Caco-2 (cell line): ENCODE measurements around the gene BIRC7. TPM values are rescaled to one million over a fixed set of nuclear protein-coding genes. Genes with fewer than 3 reads are reported as not detected.

Experiments
- BruUV-seq: library from RNA; stranded (reverse); fragments of 400-500 nt; replicated peaks from 2 replicates; lab custom pipeline; 2021; lab: Mats Ljungman, UMichigan
- CTCF ChIA-PET: fragments of 300-600 bp; sonication (Branson Sonifier 250); formaldehyde crosslinking; loops from one replicate; lab custom pipeline; 2022; ENCODE audit warnings: antibody characterized with exemption; lab: Charles Lee
- POLR2A ChIA-PET: fragments of 300-600 bp; sonication (Branson Sonifier 250); formaldehyde crosslinking; loops from one replicate; lab custom pipeline; 2022; ENCODE audit warnings: antibody characterized with exemption; lab: Charles Lee
- DNase-seq, 2 experiments: peaks; one replicate each; pipeline versions ENCODE4 v3.0.0 to v3.0.0-alpha.2; 2020 to 2022
- H3K27me3 ChIP-seq: replicated peaks from 2 replicates; pipeline ENCODE4 v1.6.0; 2011; ENCODE audit warnings: low read length; ENCODE audit not compliant: control insufficient read depth, insufficient read depth
- H3K36me3 ChIP-seq: 2 replicates; pipeline ENCODE4 v1.5.1; 2011; ENCODE audit warnings: low read length; ENCODE audit not compliant: control insufficient read depth, insufficient read depth
- H3K4me1 ChIP-seq: fragments of 250-450 bp; sonication (Bioruptor Pico); 2 replicates; pipeline ENCODE4 v1.5.1; 2020; ENCODE audit warnings: mild to moderate bottlenecking
- H3K4me3 ChIP-seq: 2 replicates; pipeline ENCODE4 v1.5.1; 2011; ENCODE audit warnings: low read depth, mild to moderate bottlenecking, control low read depth, low read length
- H3K9me3 ChIP-seq: fragments of 250-450 bp; sonication (Bioruptor Pico); 2 replicates; pipeline ENCODE4 v1.5.1; 2020; ENCODE audit warnings: mild to moderate bottlenecking, moderate library complexity
- H3K27ac Mint-ChIP-seq: one replicate; pipeline ENCODE4 v1.8.0; 2022; ENCODE audit warnings: mixed read lengths; ENCODE audit not compliant: unreplicated experiment
- H3K27me3 Mint-ChIP-seq: one replicate; pipeline ENCODE4 v1.8.0; 2022; ENCODE audit warnings: mixed read lengths; ENCODE audit not compliant: insufficient read depth, unreplicated experiment
- H3K36me3 Mint-ChIP-seq: one replicate; pipeline ENCODE4 v1.8.0; 2022; ENCODE audit warnings: mild to moderate bottlenecking, mixed read lengths; ENCODE audit not compliant: insufficient read depth, unreplicated experiment
- H3K4me1 Mint-ChIP-seq: one replicate; pipeline ENCODE4 v1.8.0; 2022; ENCODE audit warnings: low read depth, mixed read lengths; ENCODE audit not compliant: unreplicated experiment
- H3K4me3 Mint-ChIP-seq: one replicate; pipeline ENCODE4 v1.8.0; 2022; ENCODE audit warnings: mild to moderate bottlenecking, moderate library complexity, mixed read lengths; ENCODE audit not compliant: unreplicated experiment
- H3K9me3 Mint-ChIP-seq: one replicate; pipeline ENCODE4 v1.8.0; 2022; ENCODE audit warnings: mixed read lengths; ENCODE audit not compliant: unreplicated experiment
- CTCF ChIP-seq, 2 experiments: fragments of 200-600 bp in 1 of 2; IDR thresholded peaks; 1 replicate in 1 of 2; 2 replicates in 1 of 2; pipeline versions ENCODE4 v1.5.1 to v1.8.0; 2011 to 2022; ENCODE audit warnings: antibody characterized with exemption in 1 of 2, control low read depth in 1 of 2, inconsistent platforms in 1 of 2, low read depth in 1 of 2, low read length in 1 of 2, mild to moderate bottlenecking in 1 of 2, moderate library complexity in 1 of 2; ENCODE audit not compliant: insufficient read depth in 1 of 2, severe bottlenecking in 1 of 2, unreplicated experiment in 1 of 2
- intact Hi-C: fragments of 100-400 bp; cut with micrococcal nuclease; formaldehyde crosslinking; loops from one replicate; pipeline ENCODE4 v1.10.0; 2022; ENCODE audit not compliant: unreplicated experiment
- total RNA-seq: library from RNA; stranded (reverse); gene quantifications from 2 replicates; pipeline ENCODE4 v1.2.3, GENCODE V29; 2022

BIRC7 gene
- total RNA-seq, 1 experiment from 2014 or later = 0.54 TPM

DNA sequence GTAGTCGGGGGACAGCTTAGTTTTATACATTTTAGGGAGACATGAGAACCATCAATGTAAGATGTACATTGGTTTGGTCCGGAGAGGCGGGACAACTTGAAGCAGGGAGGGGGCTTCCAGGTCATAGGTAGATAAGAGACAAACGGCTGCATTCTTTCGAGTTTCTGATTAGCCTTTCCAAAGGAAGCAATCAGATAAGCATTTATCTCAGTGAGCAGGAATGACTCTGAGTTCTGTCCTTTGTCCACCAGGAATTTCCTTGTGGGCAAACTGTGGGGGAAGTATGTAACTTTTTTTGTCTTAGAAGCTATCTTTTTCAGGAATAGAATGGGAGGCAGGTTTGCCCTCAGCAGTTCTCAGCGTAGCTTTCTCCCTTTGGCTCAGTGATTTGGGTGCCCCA is 21.2 kb upstream of the BIRC7 start:
- no peaks in the 10 kb centered on the region for H3K27me3 ChIP-seq
- BruUV-seq = no TSS peak
- no peak for TF ChIP-seq CTCF (IDR thresholded peaks at IDR 0.05; ENCODE audit: insufficient read depth in 1 of 2, low read depth in 1 of 2, low read length in 1 of 2, severe bottlenecking in 1 of 2, unreplicated experiment in 1 of 2)
- intact Hi-C loops = loop anchor here (2.0 kb wide), 1 partner anchor 32 kb away; no protein-coding TSS in a partner anchor
- POLR2A ChIA-PET = interaction anchor here (0.9 to 1.4 kb wide), 2 partner anchors 58 to 418 kb away, joined by 3 to 7 read pairs; partner anchors contain the start of genes ARFGAP1 and MRGBP
- Mint-ChIP-seq H3K9me3 (no peaks in the 10 kb centered on the region), H3K4me3 (peak overlapping the region; percentile 92), H3K4me1 (peaks cover 47% of the 10 kb centered on the region), H3K27ac (peak overlapping the region; percentile 84), H3K27me3 (no peaks in the 10 kb centered on the region), H3K36me3 (peaks cover 62% of the 10 kb centered on the region)
- no peaks in the 10 kb centered on the region for H3K9me3 ChIP-seq
- H3K4me1 ChIP-seq = peaks cover 40% of the 10 kb centered on the region
- DNase-seq = peak; percentile 68
- peak overlapping the region; percentile 94 for H3K4me3 ChIP-seq
- CTCF ChIA-PET = interaction anchor here (0.5 to 2.5 kb wide), 19 partner anchors 10 to 427 kb away, joined by 3 to 27 read pairs (median 4); partner anchors contain the start of genes ARFGAP1 and TCFL5
- H3K36me3 ChIP-seq = peaks cover 11% of the 10 kb centered on the region

GRCh38 chr20:63215101-63216040 is 20.3 kb upstream of the BIRC7 start:
- Histone ChIP-seq H3K36me3 (peaks cover 10% of the 10 kb centered on the region), H3K4me1 (peaks cover 40% of the 10 kb centered on the region), H3K9me3 (no peaks in the 10 kb centered on the region), H3K27me3 (no peaks in the 10 kb centered on the region), H3K4me3 (peak overlapping the region; percentile 94)
- peaks cover 3% of the 10 kb centered on the region for H3K27me3 Mint-ChIP-seq
- H3K4me1 Mint-ChIP-seq = peaks cover 47% of the 10 kb centered on the region
- peaks cover 54% of the 10 kb centered on the region for H3K36me3 Mint-ChIP-seq
- peak overlapping the region; percentile 92 for H3K4me3 Mint-ChIP-seq
- DNase-seq = peak; percentile 89 to 90
- H3K9me3 Mint-ChIP-seq = no peaks in the 10 kb centered on the region
- intact Hi-C loops = loop anchor here (1.0 to 2.0 kb wide), 2 partner anchors 33 to 159 kb away; no protein-coding TSS in a partner anchor
- peak overlapping the region; percentile 84 for H3K27ac Mint-ChIP-seq
- CTCF ChIA-PET = interaction anchor here (0.5 to 2.5 kb wide), 21 partner anchors 9 to 426 kb away, joined by 3 to 27 read pairs (median 4); partner anchors contain the start of genes ARFGAP1 and TCFL5
- TSS peak; percentile 43 for BruUV-seq
- TF ChIP-seq CTCF (IDR thresholded peaks at IDR 0.05; ENCODE audit: insufficient read depth in 1 of 2, low read depth in 1 of 2, low read length in 1 of 2, severe bottlenecking in 1 of 2, unreplicated experiment in 1 of 2) = peak; percentile 80 to 97
- POLR2A ChIA-PET = interaction anchor here (0.9 to 1.4 kb wide), 2 partner anchors 57 to 419 kb away, joined by 3 to 7 read pairs; partner anchors contain the start of genes ARFGAP1 and MRGBP
